ENCODE results near the gene POLR1G.

- TF ChIP-seq, protein P1, sequence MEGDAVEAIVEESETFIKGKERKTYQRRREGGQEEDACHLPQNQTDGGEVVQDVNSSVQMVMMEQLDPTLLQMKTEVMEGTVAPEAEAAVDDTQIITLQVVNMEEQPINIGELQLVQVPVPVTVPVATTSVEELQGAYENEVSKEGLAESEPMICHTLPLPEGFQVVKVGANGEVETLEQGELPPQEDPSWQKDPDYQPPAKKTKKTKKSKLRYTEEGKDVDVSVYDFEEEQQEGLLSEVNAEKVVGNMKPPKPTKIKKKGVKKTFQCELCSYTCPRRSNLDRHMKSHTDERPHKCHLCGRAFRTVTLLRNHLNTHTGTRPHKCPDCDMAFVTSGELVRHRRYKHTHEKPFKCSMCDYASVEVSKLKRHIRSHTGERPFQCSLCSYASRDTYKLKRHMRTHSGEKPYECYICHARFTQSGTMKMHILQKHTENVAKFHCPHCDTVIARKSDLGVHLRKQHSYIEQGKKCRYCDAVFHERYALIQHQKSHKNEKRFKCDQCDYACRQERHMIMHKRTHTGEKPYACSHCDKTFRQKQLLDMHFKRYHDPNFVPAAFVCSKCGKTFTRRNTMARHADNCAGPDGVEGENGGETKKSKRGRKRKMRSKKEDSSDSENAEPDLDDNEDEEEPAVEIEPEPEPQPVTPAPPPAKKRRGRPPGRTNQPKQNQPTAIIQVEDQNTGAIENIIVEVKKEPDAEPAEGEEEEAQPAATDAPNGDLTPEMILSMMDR (IDR thresholded peaks at IDR 0.05): no peak
- no peak for TF ChIP-seq POLR2AphosphoS5 (IDR thresholded peaks at IDR 0.05)
- no peak for TF ChIP-seq EP300 (IDR thresholded peaks at IDR 0.05)
Observed at GRCh38 chr19:45420871-45421270, 14.4 kb downstream of the POLR1G start.
